ENCODE data around the gene PTPN4.

- TF ChIP-seq CTCF (conservative IDR thresholded peaks at IDR 0.05 in 1 of 2, IDR thresholded peaks at IDR 0.05 in 1 of 2; ENCODE audit: extremely low read depth in 1 of 2, insufficient read depth in 1 of 2, low read depth in 1 of 2, low read length in 2 of 2) (no peak), EZH2 (IDR thresholded peaks at IDR 0.05; ENCODE audit: borderline replicate concordance, low read length) (no peak)
Observed at GRCh38 chr2:119772128-119772527, 12.4 kb downstream of the PTPN4 start.

Data from mammary epithelial cell (primary cell).